OCI-LY1 (cell line): ENCODE measurements around the gene LRSAM1.

Source experiments
- CTCF ChIP-seq: fragments of 200-600 bp; sonication (generic), shearing (Covaris generic); IDR thresholded peaks from 2 replicates; pipeline ENCODE4 v1.5.1; 2017; ENCODE audit warnings: mild to moderate bottlenecking, antibody characterized with exemption, low read length, moderate library complexity, mixed read lengths
- EZH2 ChIP-seq: fragments of 200-600 bp; sonication (generic), shearing (Covaris generic); IDR thresholded peaks from 2 replicates; pipeline ENCODE4 v1.8.0; 2017; ENCODE audit warnings: borderline replicate concordance, mixed run types, mild to moderate bottlenecking, antibody characterized with exemption, low read length, moderate library complexity, mixed read lengths

- no peak for TF ChIP-seq CTCF
- TF ChIP-seq EZH2 = no peak
These were observed 75.6 kb downstream of the LRSAM1 start for GRCh38 chr9:127526655-127527559.
